H7 (cell line): ENCODE results near the gene REC8. TPM values are rescaled to one million over a fixed set of nuclear protein-coding genes. Genes with fewer than 3 reads are reported as not detected.

Experiments used
- DNase-seq: peaks from one replicate; pipeline ENCODE4 v3.0.0; 2012
- H3K27me3 ChIP-seq: 2 replicates; pipeline ENCODE4 v1.6.0; 2011; ENCODE audit warnings: mild to moderate bottlenecking, low read length; ENCODE audit not compliant: control insufficient read depth, insufficient read depth
- H3K36me3 ChIP-seq: replicated peaks from 2 replicates; pipeline ENCODE4 v1.5.1; 2011; ENCODE audit warnings: low read length; ENCODE audit not compliant: control insufficient read depth, insufficient read depth
- H3K4me3 ChIP-seq: 2 replicates; pipeline ENCODE4 v1.5.1; 2011; ENCODE audit warnings: low read depth, mild to moderate bottlenecking, control low read depth, low read length, moderate library complexity; ENCODE audit not compliant: insufficient read depth
- total RNA-seq: library from RNA; depleted of rRNA; stranded (reverse); fragments of >200 nt; shearing (Covaris generic); gene quantifications from 2 replicates; pipeline ENCODE4 v1.2.3, GENCODE V29; 2014

REC8 gene
- total RNA-seq, 1 experiment from 2014 or later: 5.9 TPM

GRCh38 chr14:24133735-24134134 is 38.1 kb upstream of the REC8 start:
- peaks cover 8% of the 10 kb centered on the region for H3K36me3 ChIP-seq
- no peak for DNase-seq
- no peak overlapping the region for H3K4me3 ChIP-seq
- peaks cover 2% of the 10 kb centered on the region; the same call in 1 of the 2 replicates for H3K27me3 ChIP-seq

GRCh38 chr14:24135584-24135833 is 36.4 kb upstream of the REC8 start:
- no peak for DNase-seq
- H3K4me3 ChIP-seq: peak overlapping the region; percentile 78
- H3K36me3 ChIP-seq: peaks cover 17% of the 10 kb centered on the region
- peaks cover 2% of the 10 kb centered on the region; the same call in 1 of the 2 replicates for H3K27me3 ChIP-seq

GRCh38 chr14:24135834-24136683 is 35.8 kb upstream of the REC8 start, which contains the start of gene PSME1:
Gene PSME1, plus strand, starts transcription at chr14:24136194. Its CDS starts 69 bp downstream, at chr14:24136263.
- peaks cover 17% of the 10 kb centered on the region for H3K36me3 ChIP-seq
- DNase-seq: peak; percentile 99
- peaks cover 2% of the 10 kb centered on the region; the same call in 1 of the 2 replicates for H3K27me3 ChIP-seq
- peak within 1 kb of the TSS; percentile 78 for H3K4me3 ChIP-seq

GRCh38 chr14:24136684-24137528 is 35.0 kb upstream of the REC8 start:
- Histone ChIP-seq H3K4me3 (peak overlapping the region; percentile 78), H3K36me3 (peaks cover 17% of the 10 kb centered on the region), H3K27me3 (peaks cover 2% of the 10 kb centered on the region; the same call in 1 of the 2 replicates)
- DNase-seq: peak; percentile 64

- no peak for DNase-seq
- Histone ChIP-seq H3K4me3 (no peak overlapping the region), H3K27me3 (peaks cover 2% of the 10 kb centered on the region; the same call in 1 of the 2 replicates), H3K36me3 (peaks cover 17% of the 10 kb centered on the region)
Measured at GRCh38 chr14:24137529-24138395, 34.1 kb upstream of the REC8 start.

GRCh38 chr14:24138396-24139271 is 33.2 kb upstream of the REC8 start:
- Histone ChIP-seq H3K4me3 (no peak overlapping the region), H3K27me3 (peaks cover 2% of the 10 kb centered on the region; the same call in 1 of the 2 replicates), H3K36me3 (peaks cover 17% of the 10 kb centered on the region)
- no peak for DNase-seq

- Histone ChIP-seq H3K36me3 (peaks cover 21% of the 10 kb centered on the region), H3K27me3 (peaks cover 2% of the 10 kb centered on the region; the same call in 1 of the 2 replicates), H3K4me3 (no peak overlapping the region)
- DNase-seq: no peak
Measured at GRCh38 chr14:24139272-24139934, 32.5 kb upstream of the REC8 start.

- peak; percentile 99 for DNase-seq
- H3K4me3 ChIP-seq: peak within 1 kb of the TSS; percentile 85
- H3K27me3 ChIP-seq: peaks cover 2% of the 10 kb centered on the region; the same call in 1 of the 2 replicates
- H3K36me3 ChIP-seq: peaks cover 26% of the 10 kb centered on the region
Measured at GRCh38 chr14:24141097-24141880, 30.6 kb upstream of the REC8 start, which contains the start of gene EMC9. Gene EMC9, minus strand, starts transcription at chr14:24141591. Its CDS starts 287 bp downstream, at chr14:24141304.

- DNase-seq: no peak
- Histone ChIP-seq H3K27me3 (no peaks in the 10 kb centered on the region), H3K4me3 (no peak overlapping the region), H3K36me3 (peaks cover 20% of the 10 kb centered on the region)
Measured at GRCh38 chr14:24143511-24143910, 28.4 kb upstream of the REC8 start.

- Histone ChIP-seq H3K36me3 (peaks cover 17% of the 10 kb centered on the region), H3K27me3 (no peaks in the 10 kb centered on the region), H3K4me3 (no peak overlapping the region)
- DNase-seq: no peak
Measured at GRCh38 chr14:24144451-24144850, 27.4 kb upstream of the REC8 start.

GRCh38 chr14:24145219-24145618 is 26.7 kb upstream of the REC8 start:
- Histone ChIP-seq H3K4me3 (no peak overlapping the region), H3K27me3 (no peaks in the 10 kb centered on the region), H3K36me3 (peaks cover 19% of the 10 kb centered on the region)
- DNase-seq: no peak

GRCh38 chr14:24145690-24146452 is 26.0 kb upstream of the REC8 start:
- Histone ChIP-seq H3K27me3 (no peaks in the 10 kb centered on the region), H3K36me3 (peaks cover 23% of the 10 kb centered on the region), H3K4me3 (peak overlapping the region; percentile 69)
- DNase-seq: no peak
